ENCODE measurements around the gene PGGHG.
A peak's percentile ranks its signal among the peaks of the same experiment; 100 is the strongest.
"Not testable (repeated sequence)": the region's sequence is repeated elsewhere in the genome, so short reads cannot be mapped to it uniquely, and the experiment has no call there.

The PGGHG gene

GRCh38 chr11:326842-327580 is 38.1 kb downstream of the PGGHG start:
- FAIRE-seq (peak; percentile 99), DNase-seq (ENCODE audit: insufficient read length, low spot score) (peak; percentile 64)

DNA sequence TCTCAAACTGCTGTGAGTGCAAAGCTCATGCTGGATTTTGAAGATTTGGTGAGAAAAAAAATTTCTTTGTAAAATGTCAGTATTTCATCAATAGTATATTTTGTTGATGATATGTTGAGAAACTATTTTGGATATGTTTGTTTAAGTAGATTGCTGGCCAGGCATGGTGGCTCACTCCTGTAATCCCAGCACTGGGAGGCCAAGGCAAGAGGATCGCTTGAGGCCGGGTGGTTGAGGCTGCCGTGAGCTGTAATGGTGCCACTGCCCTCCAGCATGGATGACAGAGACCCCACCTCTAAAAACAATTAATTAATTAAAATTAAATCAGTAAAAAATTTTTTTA is 38.6 kb downstream of the PGGHG start:
- DNase-seq (ENCODE audit: insufficient read length, low spot score): no peak
- FAIRE-seq: no peak

DNA sequence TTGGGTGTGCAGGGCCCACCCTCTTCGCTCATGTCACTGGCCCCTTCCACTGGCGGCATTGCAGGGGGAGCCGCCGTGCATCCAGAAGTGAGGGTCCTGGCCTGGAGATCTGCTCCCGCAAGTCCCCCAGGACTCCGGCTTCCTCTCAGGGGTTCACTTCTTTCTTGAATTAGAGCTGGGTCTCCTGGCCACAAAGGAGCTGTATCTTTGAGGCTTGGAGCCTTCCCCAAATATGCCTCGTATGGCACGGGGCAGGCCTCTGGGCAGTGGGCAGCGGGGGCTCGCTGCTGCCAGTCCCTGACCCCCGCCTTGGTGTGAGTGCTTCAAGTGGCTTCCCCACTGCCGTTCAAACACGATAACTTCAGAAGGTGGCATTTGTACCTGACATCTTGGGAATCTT is 39.1 kb downstream of the PGGHG start:
- DNase-seq (ENCODE audit: insufficient read length, low spot score): no peak
- FAIRE-seq: peak; percentile 69

DNA sequence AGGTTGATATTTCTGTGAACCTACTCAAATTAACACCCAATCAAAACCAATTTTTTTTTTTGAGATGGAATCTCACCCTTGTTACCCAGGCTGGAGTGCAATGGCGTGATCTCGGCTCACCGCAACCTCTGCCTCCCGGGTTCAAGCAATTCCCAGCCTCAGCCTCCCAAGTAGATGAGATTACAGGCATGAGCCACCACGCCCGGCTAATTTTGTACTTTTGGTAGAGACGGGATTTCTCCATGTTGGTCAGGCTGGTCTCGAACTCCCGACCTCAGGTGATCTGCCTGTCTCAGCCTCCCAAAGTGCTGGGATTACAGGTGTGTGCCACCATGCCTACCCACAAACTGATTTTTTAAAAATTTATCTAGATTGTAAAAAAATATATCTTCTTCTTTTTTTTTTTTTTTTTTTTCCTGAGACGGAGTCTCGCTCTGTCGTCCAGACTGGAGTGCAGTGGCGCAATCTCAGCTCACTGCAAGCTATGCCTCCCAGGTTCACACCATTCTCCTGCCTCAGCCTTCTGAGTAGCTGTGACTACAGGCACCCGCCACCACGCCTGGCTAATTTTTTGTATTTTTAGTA is 39.7 kb downstream of the PGGHG start:
- not testable (repeated sequence) for FAIRE-seq; DNase-seq (ENCODE audit: insufficient read length, low spot score)

GRCh38 chr11:329886-330253 is 40.9 kb downstream of the PGGHG start:
- FAIRE-seq: no peak
- DNase-seq (ENCODE audit: insufficient read length, low spot score): no peak

- no peak for DNase-seq (ENCODE audit: insufficient read length, low spot score)
Observed at GRCh38 chr11:330307-330693, 41.4 kb downstream of the PGGHG start.

DNA sequence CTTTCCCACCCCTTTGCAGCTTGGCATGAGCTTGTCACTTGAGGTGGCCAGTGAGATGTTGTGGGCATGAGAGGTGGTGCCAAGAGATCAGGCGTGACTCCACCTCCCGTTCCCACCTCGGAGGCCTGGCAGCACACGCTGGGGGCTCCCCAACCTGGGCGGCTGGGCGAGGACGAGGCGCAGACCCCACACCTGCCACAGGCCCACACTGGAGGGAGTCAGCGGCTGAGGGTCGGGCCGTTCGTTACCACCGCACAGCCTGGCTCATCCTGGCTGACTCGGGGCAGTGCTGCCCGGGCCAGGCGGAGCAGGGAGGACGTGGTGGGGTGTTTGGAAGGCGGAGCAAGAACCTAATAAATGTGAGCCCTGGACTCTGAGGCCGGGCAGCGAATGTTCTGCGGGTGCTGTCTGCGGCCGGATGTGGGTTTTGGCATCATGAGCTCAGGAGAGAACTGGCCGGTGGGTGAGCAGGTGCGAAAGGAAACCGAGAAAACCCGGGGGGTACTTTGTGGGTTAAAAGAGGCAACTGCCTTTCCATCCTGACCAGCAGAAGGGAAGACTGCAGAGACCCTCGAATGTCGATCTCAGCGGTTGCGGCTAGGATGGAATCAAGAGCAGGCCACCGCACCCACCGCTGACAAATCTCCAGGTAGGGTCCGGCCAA is 41.9 kb downstream of the PGGHG start:
- FAIRE-seq: peak; percentile 92
- DNase-seq (ENCODE audit: insufficient read length, low spot score): no peak

More at GRCh38 chr11:330307-330693, 41.4 kb downstream of the PGGHG start:
- no peak for FAIRE-seq

DNA sequence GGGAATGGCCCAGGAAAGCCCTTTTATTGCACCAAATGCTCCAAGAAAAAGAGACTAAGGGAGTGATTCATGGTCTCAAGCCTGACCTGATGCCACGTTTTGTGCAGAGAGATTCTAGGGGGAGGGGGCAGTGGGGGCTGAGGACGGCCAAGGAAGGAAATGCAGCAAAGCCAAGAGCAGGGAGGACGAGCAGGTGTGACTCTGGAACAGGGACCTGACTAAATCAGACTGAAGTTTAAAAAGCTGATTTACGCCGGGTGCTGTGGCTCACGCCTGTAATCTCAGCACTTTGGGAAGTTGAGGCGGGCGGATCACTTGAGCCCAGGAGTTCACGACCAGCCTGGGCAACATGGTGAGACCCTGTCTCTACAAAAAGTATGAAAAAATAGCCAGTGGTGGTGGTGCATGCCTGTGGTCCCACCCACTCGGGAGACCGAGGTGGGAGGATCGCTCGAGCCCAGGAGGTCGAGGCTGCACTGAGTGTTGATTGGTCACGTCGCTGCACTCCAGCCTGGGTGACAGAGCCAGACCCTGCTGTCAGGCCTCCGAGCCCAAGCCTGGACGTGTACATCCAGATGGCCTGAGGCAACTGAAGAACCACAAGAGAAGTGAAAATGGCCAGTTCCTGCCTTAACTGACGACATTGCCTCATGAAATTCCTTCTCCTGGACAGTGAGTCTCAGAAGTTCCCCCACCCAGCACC is 42.6 kb downstream of the PGGHG start:
- FAIRE-seq (no peak), DNase-seq (ENCODE audit: insufficient read length, low spot score) (no peak)

DNA sequence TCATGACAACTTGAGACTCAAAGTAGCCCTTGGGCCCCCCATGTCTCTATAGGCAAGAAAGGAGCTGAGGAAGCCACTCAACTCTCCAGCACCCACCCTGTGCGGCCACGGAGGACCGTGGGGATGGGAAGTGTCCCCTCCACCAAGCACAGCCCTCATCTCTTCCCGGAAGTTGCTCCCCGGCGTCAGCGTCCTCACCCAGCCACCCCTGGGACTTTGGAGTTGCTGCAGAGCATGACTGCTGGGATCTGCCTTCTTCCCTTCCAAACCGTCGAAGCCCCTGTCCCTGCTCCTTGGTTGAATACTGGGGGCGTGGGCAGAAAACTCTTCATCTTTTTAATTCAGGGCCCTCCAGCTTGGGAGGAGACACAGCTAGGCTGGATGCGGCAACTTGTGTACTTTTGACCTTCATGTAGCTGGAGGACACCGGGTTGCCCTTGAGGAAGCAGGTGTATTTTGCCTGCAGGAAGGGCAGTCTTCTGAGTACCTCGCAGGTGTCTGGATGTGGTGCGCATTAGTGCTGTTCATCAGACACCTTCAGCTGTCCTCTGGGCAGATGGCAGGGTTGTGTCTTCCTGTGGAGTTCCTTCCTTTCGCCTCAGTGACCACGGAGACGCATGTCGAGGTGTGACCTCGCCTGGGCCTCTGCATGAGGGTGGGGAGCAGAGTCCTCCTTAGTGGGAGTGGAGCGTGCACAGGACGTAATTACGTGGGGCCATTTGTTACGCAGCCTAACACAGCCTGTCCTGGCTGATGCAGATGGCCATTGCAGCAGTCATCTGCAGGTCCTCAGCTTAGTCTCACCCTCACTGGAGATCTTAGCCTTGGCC is 43.9 kb downstream of the PGGHG start:
- FAIRE-seq (no peak), DNase-seq (ENCODE audit: insufficient read length, low spot score) (no peak)

GRCh38 chr11:333616-334263 is 44.8 kb downstream of the PGGHG start:
- not testable (repeated sequence) for FAIRE-seq; DNase-seq (ENCODE audit: insufficient read length, low spot score)

DNA sequence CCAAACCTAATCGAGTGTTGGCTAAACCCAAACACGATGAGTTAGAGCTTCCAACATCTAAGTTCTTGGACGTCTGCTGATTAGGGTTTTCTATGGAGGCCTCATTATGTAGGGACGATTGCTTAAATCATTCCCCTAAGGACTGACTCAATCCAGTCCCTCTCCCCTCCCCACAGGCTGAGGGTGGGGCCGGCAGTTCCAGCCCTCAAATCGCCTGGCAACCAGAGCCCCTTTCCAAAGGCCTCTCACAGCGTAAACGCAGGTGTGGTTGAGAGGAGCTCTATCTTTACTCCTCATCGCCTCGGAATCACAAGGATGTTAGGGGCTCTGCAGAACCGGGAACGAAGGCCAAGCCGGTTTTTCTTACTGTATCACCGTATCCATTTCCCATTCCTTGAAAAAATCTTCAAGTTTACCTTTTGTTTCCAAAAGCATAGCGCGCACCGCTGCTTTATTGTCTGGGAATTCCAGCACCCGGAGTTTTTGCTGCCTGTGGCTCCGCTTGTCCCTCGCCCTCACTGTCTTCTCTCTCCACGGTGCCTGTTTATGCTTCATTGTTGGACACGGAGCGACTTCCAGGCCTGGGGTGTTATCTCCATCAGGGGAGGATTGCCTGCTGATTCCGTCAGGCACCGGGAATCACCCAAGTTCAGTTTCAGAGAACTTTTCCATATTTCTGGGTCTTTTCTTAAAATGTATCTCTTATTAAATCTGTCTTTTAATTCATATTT is 45.5 kb downstream of the PGGHG start:
- DNase-seq (ENCODE audit: insufficient read length, low spot score) (no peak), FAIRE-seq (no peak)

- peak; percentile 74 for FAIRE-seq
- no peak for DNase-seq (ENCODE audit: insufficient read length, low spot score)
Observed at GRCh38 chr11:335779-336658, 47.1 kb downstream of the PGGHG start.

GRCh38 chr11:336659-337198 is 47.8 kb downstream of the PGGHG start:
- DNase-seq (ENCODE audit: insufficient read length, low spot score) (no peak), FAIRE-seq (peak; percentile 39)

DNA sequence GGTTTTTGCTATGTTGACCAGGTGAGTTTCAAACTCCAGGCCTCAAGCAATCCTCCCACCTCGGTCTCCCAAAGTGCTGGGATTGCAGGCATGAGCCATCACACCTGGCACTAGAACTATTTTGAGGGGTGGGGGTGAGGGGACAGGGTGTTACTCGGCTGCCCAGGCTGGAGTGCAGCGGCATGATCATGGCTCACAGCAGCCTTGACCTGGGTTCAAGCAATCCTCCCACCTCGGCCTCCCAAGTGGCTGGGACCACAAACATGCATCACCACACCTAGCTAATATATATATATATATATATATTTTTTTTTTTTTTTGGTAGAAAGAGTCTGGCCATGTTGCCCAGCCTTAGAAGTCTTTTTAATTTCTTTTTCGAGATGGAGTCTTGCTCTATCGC is 48.8 kb downstream of the PGGHG start:
- FAIRE-seq (no peak), DNase-seq (ENCODE audit: insufficient read length, low spot score) (no peak)

DNA sequence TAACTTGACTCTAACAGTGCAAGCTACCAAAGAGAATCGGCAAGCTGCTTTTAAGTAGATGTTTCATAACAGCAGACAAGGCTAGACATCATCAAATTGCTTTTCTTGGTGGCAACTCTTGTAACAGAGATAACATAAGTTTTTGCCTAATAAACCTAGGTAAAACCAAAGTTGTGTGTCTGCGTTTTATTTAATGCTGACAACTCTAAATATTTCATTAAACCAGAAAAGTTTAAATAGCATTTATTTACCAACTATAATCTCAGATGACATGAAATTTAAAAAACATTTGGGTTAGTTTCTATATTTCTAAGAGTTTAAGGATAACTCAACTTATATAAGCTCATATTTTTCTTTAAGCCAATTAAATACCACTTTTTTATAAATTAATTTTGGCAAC is 51.0 kb downstream of the PGGHG start:
- no peak for FAIRE-seq
- DNase-seq (ENCODE audit: insufficient read length, low spot score): no peak

DNA sequence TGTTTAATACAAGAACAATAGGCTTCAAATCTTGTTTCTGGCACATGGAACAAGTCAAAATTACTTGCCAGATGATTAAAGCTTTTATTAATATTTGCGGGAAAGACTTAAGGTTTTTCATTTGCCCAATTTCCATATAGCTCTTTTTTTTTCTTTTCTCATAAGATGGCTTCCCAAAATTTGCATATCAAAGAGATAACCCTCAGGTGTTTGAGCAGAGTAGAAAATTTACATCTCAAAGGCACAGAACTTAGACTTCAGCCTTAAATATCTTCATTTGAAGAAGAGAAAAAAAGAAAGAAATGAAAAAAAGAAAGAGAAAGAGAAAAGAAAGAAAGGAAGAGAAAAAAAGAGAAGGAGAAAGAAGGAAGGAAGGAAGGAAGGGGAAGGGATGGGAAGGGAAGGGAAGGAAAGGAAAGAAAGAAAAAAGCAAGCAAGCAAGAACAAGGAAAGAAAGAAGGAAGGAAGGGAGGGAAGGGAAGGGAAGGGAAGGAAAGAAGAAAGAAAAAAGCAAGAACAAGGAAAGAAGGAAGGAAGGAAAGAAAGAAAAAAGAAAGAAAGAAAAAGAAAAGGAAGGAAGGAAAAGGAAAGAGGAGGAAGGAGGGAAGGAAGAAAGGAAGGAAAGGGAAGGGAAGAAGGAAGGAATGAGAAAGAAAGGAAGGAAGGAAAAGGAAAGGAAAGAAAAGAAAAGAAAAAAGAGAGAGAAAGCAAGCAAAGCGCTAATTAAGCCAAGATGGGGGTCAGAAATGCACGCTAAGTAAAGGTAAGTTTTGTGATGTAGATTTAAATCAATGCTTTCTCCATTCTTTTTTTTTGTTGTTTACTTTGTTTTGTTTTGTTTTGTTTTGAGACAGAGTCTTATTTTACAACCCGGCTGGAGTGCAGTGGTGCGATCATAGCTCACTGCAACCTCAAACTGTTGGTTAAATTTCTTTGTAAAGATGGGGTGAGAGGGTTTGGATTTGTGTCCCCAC is 51.9 kb downstream of the PGGHG start:
- DNase-seq (ENCODE audit: insufficient read length, low spot score): no peak
- FAIRE-seq: peak; percentile 44

GRCh38 chr11:342328-342727 is 53.4 kb downstream of the PGGHG start:
- FAIRE-seq (no peak), DNase-seq (ENCODE audit: insufficient read length, low spot score) (no peak)

Measured in GM19239 (cell line).